ENCODE data around the gene PPFIBP1.
"Not testable (repeated sequence)": the region's sequence is repeated elsewhere in the genome, so short reads cannot be mapped to it uniquely, and the experiment has no call there.

The PPFIBP1 gene

GRCh38 chr12:27627853-27628469, 104.0 kb downstream of the PPFIBP1 start:
- not testable (repeated sequence) for H3K4me3 ChIP-seq (ENCODE audit: low read length); H3K4me1 ChIP-seq (ENCODE audit: control insufficient read depth, insufficient read depth, low read length); H3K27me3 ChIP-seq (ENCODE audit: control insufficient read depth, insufficient read depth, low read length); H3K9me3 ChIP-seq (ENCODE audit: control insufficient read depth, insufficient read depth, low read length); H3K27ac ChIP-seq (ENCODE audit: low read length); H3K36me3 ChIP-seq (ENCODE audit: control insufficient read depth, insufficient read depth, low read length); DNase-seq (ENCODE audit: low read depth, low spot score)
- whole genome bisulfite sequencing (ENCODE audit: insufficient coverage, insufficient read length), result no CpG with 5 or more reads among the region's 2 CpGs

- no CpG with 5 or more reads among the region's 2 CpGs for WGBS (ENCODE audit: insufficient coverage, insufficient read length)
- not testable (repeated sequence) for H3K9me3 ChIP-seq (ENCODE audit: control insufficient read depth, insufficient read depth, low read length); H3K36me3 ChIP-seq (ENCODE audit: control insufficient read depth, insufficient read depth, low read length); H3K27ac ChIP-seq (ENCODE audit: low read length); H3K27me3 ChIP-seq (ENCODE audit: control insufficient read depth, insufficient read depth, low read length); DNase-seq (ENCODE audit: low read depth, low spot score); H3K4me1 ChIP-seq (ENCODE audit: control insufficient read depth, insufficient read depth, low read length); H3K4me3 ChIP-seq (ENCODE audit: low read length)
These were observed 106.2 kb downstream of the PPFIBP1 start for GRCh38 chr12:27630219-27630618.

- Histone ChIP-seq H3K27me3 (ENCODE audit: control insufficient read depth, insufficient read depth, low read length) (no peaks in the 10 kb centered on the region), H3K4me1 (ENCODE audit: control insufficient read depth, insufficient read depth, low read length) (no peaks in the 10 kb centered on the region), H3K36me3 (ENCODE audit: control insufficient read depth, insufficient read depth, low read length) (no peaks in the 10 kb centered on the region), H3K4me3 (ENCODE audit: low read length) (no peak overlapping the region), H3K9me3 (ENCODE audit: control insufficient read depth, insufficient read depth, low read length) (no peaks in the 10 kb centered on the region), H3K27ac (ENCODE audit: low read length) (no peak overlapping the region)
- no peak for DNase-seq (ENCODE audit: low read depth, low spot score)
- no CpG with 5 or more reads among the region's 5 CpGs for WGBS (ENCODE audit: insufficient coverage, insufficient read length)
These were observed 107.4 kb downstream of the PPFIBP1 start for GRCh38 chr12:27631365-27631764.

GRCh38 chr12:27631813-27632491, 107.9 kb downstream of the PPFIBP1 start:
- no peaks in the 10 kb centered on the region for H3K27me3 ChIP-seq (ENCODE audit: control insufficient read depth, insufficient read depth, low read length)
- H3K27ac ChIP-seq (ENCODE audit: low read length), result no peak overlapping the region
- no peaks in the 10 kb centered on the region for H3K4me1 ChIP-seq (ENCODE audit: control insufficient read depth, insufficient read depth, low read length)
- no peaks in the 10 kb centered on the region for H3K36me3 ChIP-seq (ENCODE audit: control insufficient read depth, insufficient read depth, low read length)
- no peaks in the 10 kb centered on the region for H3K9me3 ChIP-seq (ENCODE audit: control insufficient read depth, insufficient read depth, low read length)
- DNase-seq (ENCODE audit: low read depth, low spot score), result no peak
- no CpG with 5 or more reads among the region's 2 CpGs for WGBS (ENCODE audit: insufficient coverage, insufficient read length)
- H3K4me3 ChIP-seq (ENCODE audit: low read length), result no peak overlapping the region

- H3K36me3 ChIP-seq (ENCODE audit: control insufficient read depth, insufficient read depth, low read length), result no peaks in the 10 kb centered on the region
- H3K27me3 ChIP-seq (ENCODE audit: control insufficient read depth, insufficient read depth, low read length), result no peaks in the 10 kb centered on the region
- no peak overlapping the region for H3K27ac ChIP-seq (ENCODE audit: low read length)
- DNase-seq (ENCODE audit: low read depth, low spot score), result peak; percentile 13
- no CpG with 5 or more reads among the region's 7 CpGs for WGBS (ENCODE audit: insufficient coverage, insufficient read length)
- no peaks in the 10 kb centered on the region for H3K9me3 ChIP-seq (ENCODE audit: control insufficient read depth, insufficient read depth, low read length)
- no peak overlapping the region for H3K4me3 ChIP-seq (ENCODE audit: low read length)
- H3K4me1 ChIP-seq (ENCODE audit: control insufficient read depth, insufficient read depth, low read length), result no peaks in the 10 kb centered on the region
These were observed 111.5 kb downstream of the PPFIBP1 start for GRCh38 chr12:27635349-27635972.

- not testable (repeated sequence) for DNase-seq (ENCODE audit: low read depth, low spot score); H3K4me3 ChIP-seq (ENCODE audit: low read length); H3K27ac ChIP-seq (ENCODE audit: low read length); H3K4me1 ChIP-seq (ENCODE audit: control insufficient read depth, insufficient read depth, low read length); H3K9me3 ChIP-seq (ENCODE audit: control insufficient read depth, insufficient read depth, low read length); H3K27me3 ChIP-seq (ENCODE audit: control insufficient read depth, insufficient read depth, low read length); H3K36me3 ChIP-seq (ENCODE audit: control insufficient read depth, insufficient read depth, low read length)
- WGBS (ENCODE audit: insufficient coverage, insufficient read length), result no CpG with 5 or more reads among the region's 4 CpGs
These were observed 112.6 kb downstream of the PPFIBP1 start for GRCh38 chr12:27636569-27636968.

- H3K27ac ChIP-seq (ENCODE audit: low read length), result no peak overlapping the region
- H3K36me3 ChIP-seq (ENCODE audit: control insufficient read depth, insufficient read depth, low read length), result no peaks in the 10 kb centered on the region
- H3K27me3 ChIP-seq (ENCODE audit: control insufficient read depth, insufficient read depth, low read length), result no peaks in the 10 kb centered on the region
- no peaks in the 10 kb centered on the region for H3K4me1 ChIP-seq (ENCODE audit: control insufficient read depth, insufficient read depth, low read length)
- no peak overlapping the region for H3K4me3 ChIP-seq (ENCODE audit: low read length)
- DNase-seq (ENCODE audit: low read depth, low spot score), result no peak
- no CpG with 5 or more reads among the region's 1 CpG for WGBS (ENCODE audit: insufficient coverage, insufficient read length)
- H3K9me3 ChIP-seq (ENCODE audit: control insufficient read depth, insufficient read depth, low read length), result no peaks in the 10 kb centered on the region
These were observed 113.5 kb downstream of the PPFIBP1 start for GRCh38 chr12:27637524-27637923.

- no peaks in the 10 kb centered on the region for H3K4me1 ChIP-seq (ENCODE audit: control insufficient read depth, insufficient read depth, low read length)
- WGBS (ENCODE audit: insufficient coverage, insufficient read length), result no CpG with 5 or more reads among the region's 3 CpGs
These were observed 115.3 kb downstream of the PPFIBP1 start for GRCh38 chr12:27639265-27639664.

GRCh38 chr12:27640566-27641200, 116.7 kb downstream of the PPFIBP1 start:
- not testable (repeated sequence) for DNase-seq (ENCODE audit: low read depth, low spot score); H3K27ac ChIP-seq (ENCODE audit: low read length); H3K4me1 ChIP-seq (ENCODE audit: control insufficient read depth, insufficient read depth, low read length); H3K36me3 ChIP-seq (ENCODE audit: control insufficient read depth, insufficient read depth, low read length); H3K4me3 ChIP-seq (ENCODE audit: low read length); H3K27me3 ChIP-seq (ENCODE audit: control insufficient read depth, insufficient read depth, low read length); H3K9me3 ChIP-seq (ENCODE audit: control insufficient read depth, insufficient read depth, low read length)
- WGBS (ENCODE audit: insufficient coverage, insufficient read length), result no CpG with 5 or more reads among the region's 7 CpGs

More at GRCh38 chr12:27639265-27639664, 115.3 kb downstream of the PPFIBP1 start:
- H3K27ac ChIP-seq (ENCODE audit: low read length), result no peak overlapping the region
- no peaks in the 10 kb centered on the region for H3K9me3 ChIP-seq (ENCODE audit: control insufficient read depth, insufficient read depth, low read length)
- H3K4me3 ChIP-seq (ENCODE audit: low read length), result no peak overlapping the region
- DNase-seq (ENCODE audit: low read depth, low spot score), result no peak
- no peaks in the 10 kb centered on the region for H3K27me3 ChIP-seq (ENCODE audit: control insufficient read depth, insufficient read depth, low read length)
- no peaks in the 10 kb centered on the region for H3K36me3 ChIP-seq (ENCODE audit: control insufficient read depth, insufficient read depth, low read length)

- not testable (repeated sequence) for H3K4me1 ChIP-seq (ENCODE audit: control insufficient read depth, insufficient read depth, low read length); H3K4me3 ChIP-seq (ENCODE audit: low read length); DNase-seq (ENCODE audit: low read depth, low spot score); H3K9me3 ChIP-seq (ENCODE audit: control insufficient read depth, insufficient read depth, low read length); H3K27ac ChIP-seq (ENCODE audit: low read length); H3K27me3 ChIP-seq (ENCODE audit: control insufficient read depth, insufficient read depth, low read length); H3K36me3 ChIP-seq (ENCODE audit: control insufficient read depth, insufficient read depth, low read length)
- WGBS (ENCODE audit: insufficient coverage, insufficient read length), result no CpG with 5 or more reads among the region's 4 CpGs
These were observed 118.4 kb downstream of the PPFIBP1 start for GRCh38 chr12:27642361-27642760.

Measured in iPS DF 6.9 (cell line).